Endothelial cell (in vitro differentiated cells): ENCODE data around the gene DEPP1. TPM values are rescaled to one million over a fixed set of nuclear protein-coding genes. Genes with fewer than 3 reads are reported as not detected.

Experiments
- DNase-seq: peaks from one replicate; pipeline ENCODE4 v3.0.0; 2021; ENCODE audit warnings: low spot score
- H3K27ac Mint-ChIP-seq: one replicate; pipeline ENCODE4 v1.8.0; 2021; ENCODE audit warnings: mixed read lengths, inconsistent platforms; ENCODE audit not compliant: unreplicated experiment
- H3K27me3 Mint-ChIP-seq: one replicate; pipeline ENCODE4 v1.8.0; 2021; ENCODE audit warnings: mild to moderate bottlenecking, moderate library complexity, mixed read lengths, inconsistent platforms; ENCODE audit not compliant: unreplicated experiment
- H3K36me3 Mint-ChIP-seq: one replicate; pipeline ENCODE4 v1.8.0; 2021; ENCODE audit warnings: mild to moderate bottlenecking, low read depth, mixed read lengths, inconsistent platforms; ENCODE audit not compliant: unreplicated experiment
- H3K4me1 Mint-ChIP-seq: one replicate; pipeline ENCODE4 v1.8.0; 2021; ENCODE audit warnings: mild to moderate bottlenecking, mixed read lengths, inconsistent platforms; ENCODE audit not compliant: unreplicated experiment
- H3K4me3 Mint-ChIP-seq: one replicate; pipeline ENCODE4 v1.8.0; 2021; ENCODE audit warnings: mild to moderate bottlenecking, mixed read lengths, inconsistent platforms; ENCODE audit not compliant: unreplicated experiment
- H3K9me3 Mint-ChIP-seq: one replicate; pipeline ENCODE4 v1.8.0; 2021; ENCODE audit warnings: mixed read lengths, inconsistent platforms; ENCODE audit not compliant: unreplicated experiment
- total RNA-seq: library from RNA; stranded (reverse); fragmentation: NEBNext Ultra II Directional; extraction: Animal tissue kit (Norgen Biotek cat#: 25700); gene quantifications from one replicate; pipeline ENCODE4 v1.2.1, GENCODE V29; 2021; ENCODE audit not compliant: unreplicated experiment
- TF ChIP-seq, protein P1 (sequence below): fragments of 200-600 bp; sonication (generic); IDR thresholded peaks from one replicate; pipeline ENCODE4 v1.5.0; 2021; ENCODE audit warnings: antibody characterized with exemption; ENCODE audit not compliant: unreplicated experiment

Gene DEPP1
- total RNA-seq, 1 donor from 2014 or later: 22.5 TPM

DNA sequence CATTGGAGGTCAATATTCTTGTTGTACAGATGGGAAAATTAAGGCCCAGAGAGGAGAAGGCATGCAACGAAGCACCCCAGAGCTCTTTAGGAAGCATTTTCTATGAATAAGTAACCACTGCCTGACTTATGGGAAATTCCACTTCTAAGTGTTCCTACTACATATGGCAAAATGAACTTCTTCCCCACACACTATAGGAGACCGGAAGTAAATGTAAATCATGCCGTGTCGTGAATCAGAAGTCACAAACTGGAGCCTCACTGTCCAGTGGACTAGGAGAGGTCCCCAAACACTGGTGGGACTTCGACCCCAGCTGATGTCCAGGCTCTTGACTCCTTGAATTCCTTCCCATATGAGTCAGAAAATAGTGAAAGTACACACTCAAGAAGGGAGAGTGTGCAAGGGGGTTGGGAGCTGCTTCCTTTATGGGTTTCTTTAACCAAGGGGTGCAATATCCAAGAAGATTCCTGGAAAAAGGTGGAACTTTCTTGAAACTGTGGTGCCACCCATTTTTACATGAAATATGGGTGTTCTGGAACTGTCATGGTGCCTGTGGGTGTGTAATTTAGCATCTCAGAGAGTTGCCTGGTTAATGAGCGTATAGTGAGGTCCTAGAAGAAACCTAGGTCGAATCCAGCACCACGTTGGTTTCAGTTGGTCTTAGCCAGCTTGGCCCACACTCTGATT lies 12.3 kb downstream of the DEPP1 start:
- no peak overlapping the region for H3K4me3 Mint-ChIP-seq
- H3K36me3 Mint-ChIP-seq: no peaks in the 10 kb centered on the region
- no peak for DNase-seq
- H3K9me3 Mint-ChIP-seq: no peaks in the 10 kb centered on the region
- H3K27me3 Mint-ChIP-seq: peaks cover 11% of the 10 kb centered on the region
- H3K27ac Mint-ChIP-seq: no peak overlapping the region
- peaks cover 33% of the 10 kb centered on the region for H3K4me1 Mint-ChIP-seq
- TF ChIP-seq, protein P1, sequence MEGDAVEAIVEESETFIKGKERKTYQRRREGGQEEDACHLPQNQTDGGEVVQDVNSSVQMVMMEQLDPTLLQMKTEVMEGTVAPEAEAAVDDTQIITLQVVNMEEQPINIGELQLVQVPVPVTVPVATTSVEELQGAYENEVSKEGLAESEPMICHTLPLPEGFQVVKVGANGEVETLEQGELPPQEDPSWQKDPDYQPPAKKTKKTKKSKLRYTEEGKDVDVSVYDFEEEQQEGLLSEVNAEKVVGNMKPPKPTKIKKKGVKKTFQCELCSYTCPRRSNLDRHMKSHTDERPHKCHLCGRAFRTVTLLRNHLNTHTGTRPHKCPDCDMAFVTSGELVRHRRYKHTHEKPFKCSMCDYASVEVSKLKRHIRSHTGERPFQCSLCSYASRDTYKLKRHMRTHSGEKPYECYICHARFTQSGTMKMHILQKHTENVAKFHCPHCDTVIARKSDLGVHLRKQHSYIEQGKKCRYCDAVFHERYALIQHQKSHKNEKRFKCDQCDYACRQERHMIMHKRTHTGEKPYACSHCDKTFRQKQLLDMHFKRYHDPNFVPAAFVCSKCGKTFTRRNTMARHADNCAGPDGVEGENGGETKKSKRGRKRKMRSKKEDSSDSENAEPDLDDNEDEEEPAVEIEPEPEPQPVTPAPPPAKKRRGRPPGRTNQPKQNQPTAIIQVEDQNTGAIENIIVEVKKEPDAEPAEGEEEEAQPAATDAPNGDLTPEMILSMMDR: no peak

DNA sequence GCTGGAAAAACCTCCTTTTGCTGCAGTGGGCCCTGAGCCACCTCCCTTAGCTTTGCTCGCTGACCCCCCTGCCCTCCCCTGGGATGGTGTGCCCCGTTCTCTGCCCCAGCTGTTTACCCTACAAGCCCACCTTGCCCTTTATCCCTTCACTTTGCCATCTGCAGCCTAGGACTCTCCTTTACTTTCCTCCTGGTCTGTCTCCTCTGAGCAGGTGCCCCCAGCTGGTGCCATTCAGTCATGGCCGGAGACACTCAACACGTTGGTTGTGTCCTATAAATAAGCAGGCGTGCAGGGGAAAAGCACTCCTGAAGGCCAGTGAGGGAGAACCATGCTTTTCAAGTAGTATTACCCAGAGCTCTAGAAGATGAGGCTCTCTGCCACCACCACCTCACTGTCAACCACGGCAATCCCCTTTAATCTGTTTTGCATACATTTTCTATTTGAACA lies 12.9 kb downstream of the DEPP1 start:
- Mint-ChIP-seq H3K27me3 (peaks cover 11% of the 10 kb centered on the region), H3K4me1 (peaks cover 38% of the 10 kb centered on the region), H3K36me3 (no peaks in the 10 kb centered on the region), H3K27ac (no peak overlapping the region), H3K4me3 (no peak overlapping the region), H3K9me3 (no peaks in the 10 kb centered on the region)
- TF ChIP-seq, protein P1: no peak
- no peak for DNase-seq

DNA sequence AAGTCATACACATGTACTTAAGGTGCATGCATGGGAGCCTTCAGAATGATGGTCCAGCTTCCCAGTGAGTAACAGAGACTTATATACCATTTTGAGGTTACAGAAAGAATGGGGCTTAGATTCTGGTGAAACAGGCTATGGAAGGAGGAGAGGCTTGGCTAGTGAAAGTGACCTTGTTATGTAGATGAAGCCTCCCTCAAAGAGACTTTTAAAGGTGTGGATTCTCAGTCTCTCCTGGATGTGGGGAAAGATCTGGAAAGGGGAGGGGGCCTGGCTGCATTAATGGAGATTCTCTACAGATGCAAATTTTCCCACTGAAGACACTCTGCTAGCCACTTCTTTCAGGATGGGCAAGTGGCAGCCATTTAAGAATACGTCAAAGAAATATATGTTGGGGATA lies 13.5 kb downstream of the DEPP1 start:
- DNase-seq: no peak
- H3K4me3 Mint-ChIP-seq: no peak overlapping the region

DNA sequence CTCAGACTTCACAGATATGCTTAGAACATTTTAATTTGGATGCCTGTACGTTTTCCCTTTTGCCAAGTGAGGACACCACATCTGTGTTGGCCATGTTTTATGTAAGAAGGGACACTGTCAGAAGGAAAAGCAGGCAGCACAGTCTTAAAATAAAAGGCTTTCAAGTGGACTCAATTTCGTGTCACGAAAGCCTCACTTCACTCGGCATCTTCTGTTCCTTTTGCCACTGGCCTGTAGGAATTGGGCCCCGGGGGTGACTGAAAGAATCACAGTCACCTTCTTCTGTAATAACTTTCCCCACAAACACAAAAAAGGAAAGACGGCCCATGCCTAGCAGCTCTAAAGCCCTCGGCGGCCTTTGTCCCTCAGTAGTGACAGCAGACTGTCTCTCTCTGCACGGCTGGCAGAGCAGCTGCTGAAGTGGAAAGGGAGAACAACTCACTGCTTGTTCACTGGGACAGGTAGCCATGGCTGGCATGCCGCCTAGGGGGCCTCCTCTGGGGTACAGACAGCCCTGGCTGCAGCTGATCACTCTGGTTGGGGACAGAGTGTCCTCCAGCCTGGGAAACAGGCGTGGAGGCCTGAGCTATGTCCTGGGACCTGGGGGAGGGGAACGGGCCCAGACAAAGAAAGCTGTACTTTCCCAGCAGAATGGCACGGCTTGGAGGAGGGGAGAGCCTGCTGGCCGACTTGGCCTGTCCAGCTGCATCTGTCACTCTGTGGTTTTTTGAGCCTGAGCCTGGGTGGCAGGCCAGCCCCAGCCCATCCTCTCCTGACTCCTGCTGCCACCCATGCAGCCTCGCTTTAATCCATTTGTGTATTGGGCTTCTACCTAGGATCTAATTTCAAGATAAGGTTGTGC lies 14.6 kb downstream of the DEPP1 start:
- TF ChIP-seq, protein P1: no peak
- Mint-ChIP-seq H3K9me3 (no peaks in the 10 kb centered on the region), H3K27ac (no peak overlapping the region), H3K4me1 (peaks cover 42% of the 10 kb centered on the region), H3K27me3 (peaks cover 6% of the 10 kb centered on the region), H3K36me3 (no peaks in the 10 kb centered on the region), H3K4me3 (no peak overlapping the region)
- DNase-seq: no peak

More for the DNA sequence above, 13.5 kb downstream of the DEPP1 start:
- H3K4me1 Mint-ChIP-seq: peaks cover 43% of the 10 kb centered on the region
- H3K27me3 Mint-ChIP-seq: peaks cover 11% of the 10 kb centered on the region
- no peak overlapping the region for H3K27ac Mint-ChIP-seq
- no peaks in the 10 kb centered on the region for H3K36me3 Mint-ChIP-seq
- H3K9me3 Mint-ChIP-seq: no peaks in the 10 kb centered on the region
- TF ChIP-seq, protein P1: no peak
